Measurements from ENCODE around the gene ITPRID1.
"Not testable (repeated sequence)": the region's sequence is repeated elsewhere in the genome, so short reads cannot be mapped to it uniquely, and the experiment has no call there.

Gene ITPRID1

DNA sequence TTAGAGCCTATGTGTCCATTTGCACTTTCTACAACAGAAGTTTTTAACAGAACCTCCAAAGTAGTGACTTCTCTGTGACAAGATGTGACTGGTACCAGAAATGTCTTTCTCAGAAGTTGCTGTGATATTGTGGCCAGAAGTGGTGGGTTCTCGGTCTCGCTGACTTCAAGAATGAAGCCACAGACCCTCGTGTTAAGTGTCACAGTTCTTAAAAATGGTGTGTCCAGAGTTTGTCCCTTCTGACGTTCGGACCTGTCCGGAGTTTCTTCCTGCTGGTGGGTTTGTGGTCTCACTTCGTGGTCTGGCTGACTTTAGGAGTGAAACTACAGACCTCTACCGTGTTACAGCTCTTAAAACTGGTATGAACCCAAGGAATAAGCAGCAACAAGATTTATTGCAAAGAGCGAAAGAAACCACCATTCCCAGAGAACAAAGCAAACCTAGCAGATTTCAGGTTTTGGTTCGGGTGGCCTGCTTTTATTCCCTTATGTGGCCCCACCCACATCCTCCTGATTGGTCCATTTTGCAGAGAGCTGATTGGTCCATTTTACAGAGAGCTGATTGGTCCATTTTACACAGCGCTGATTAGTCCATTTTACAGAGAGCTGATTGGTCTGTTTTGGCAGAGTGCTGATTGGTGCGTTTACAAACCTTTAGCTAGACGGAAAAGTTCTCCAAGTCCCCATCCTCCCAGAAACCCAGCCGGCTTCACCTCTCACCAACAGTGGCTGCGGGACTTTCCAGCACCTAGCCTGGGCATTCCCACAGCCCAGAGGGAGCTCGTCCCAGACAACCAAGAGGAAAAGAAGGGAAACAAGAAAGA lies 3.0 kb downstream of the ITPRID1 start:
- DNase-seq (ENCODE audit: low read depth) = no peak

DNA sequence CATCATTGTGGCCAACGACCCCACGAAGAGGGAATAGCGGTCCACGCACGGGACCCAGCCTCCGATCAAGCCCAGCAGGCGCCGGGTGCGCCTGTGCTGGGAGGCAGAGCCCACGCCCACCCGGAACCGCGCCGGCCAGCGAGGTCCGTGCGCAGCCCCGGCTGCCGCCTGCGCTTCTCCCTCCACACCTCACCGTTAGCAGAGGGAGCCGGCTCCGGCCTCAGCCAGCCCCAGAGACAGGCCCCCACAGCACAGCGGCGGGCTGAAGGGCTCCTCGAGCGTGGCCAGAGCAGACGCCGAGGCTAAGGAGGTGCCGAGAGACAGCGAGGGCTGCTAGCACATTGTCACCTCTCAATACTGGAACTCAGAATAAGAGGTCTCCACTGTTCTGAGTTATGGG lies 3.6 kb downstream of the ITPRID1 start:
- no peak for DNase-seq (ENCODE audit: low read depth)

DNA sequence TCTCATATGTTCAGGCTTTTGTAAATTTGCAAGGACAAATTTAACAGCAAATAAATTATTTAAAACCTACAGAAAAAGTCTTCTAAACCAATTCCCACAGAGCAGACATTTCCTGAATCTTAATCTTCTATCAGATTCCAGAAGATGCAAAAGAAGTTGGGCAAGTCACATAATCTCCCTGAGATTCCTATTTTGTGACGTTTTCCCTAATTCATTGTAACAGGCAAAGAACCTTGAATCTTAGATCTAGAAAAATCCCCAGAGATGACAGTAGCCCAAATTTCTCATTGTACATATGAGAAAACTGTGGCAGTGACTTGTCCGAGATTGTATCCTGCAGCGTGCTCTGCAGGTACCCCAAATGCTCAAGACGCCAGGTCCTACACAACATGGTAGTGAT lies 4.9 kb downstream of the ITPRID1 start:
- DNase-seq (ENCODE audit: low read depth) = no peak

DNA sequence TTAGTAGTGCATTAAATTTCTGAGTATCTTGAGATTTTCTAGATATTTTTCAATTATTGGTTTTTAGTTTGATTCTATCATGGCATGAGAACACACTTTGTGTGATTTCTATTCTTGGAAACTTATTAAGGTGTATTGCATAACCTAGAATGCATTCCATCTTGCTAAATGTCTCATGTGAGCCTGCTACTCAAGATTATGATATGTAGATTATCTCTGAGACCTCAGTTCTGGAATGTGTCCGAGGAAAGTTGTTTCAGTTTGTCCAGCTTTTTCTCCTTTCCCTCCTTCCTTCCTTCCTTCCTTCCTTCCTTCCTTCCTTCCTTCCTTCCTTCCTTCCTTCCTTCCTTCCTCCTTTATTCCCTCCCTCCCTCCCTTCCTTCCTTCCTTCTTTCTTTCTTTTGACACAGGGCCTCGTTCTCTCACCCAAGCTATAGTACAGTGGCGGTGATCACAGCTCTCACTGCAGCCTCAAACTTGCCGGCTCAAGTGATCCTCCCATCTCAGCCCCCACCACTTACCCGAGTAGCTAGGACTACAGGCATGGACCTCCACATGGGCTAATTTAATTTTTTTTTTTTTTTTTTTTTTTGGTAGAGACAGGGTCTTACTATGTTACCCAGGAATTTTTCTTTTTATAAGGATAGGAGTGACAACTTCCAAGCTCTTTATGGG lies 7.6 kb downstream of the ITPRID1 start:
- no peak for DNase-seq (ENCODE audit: low read depth)

DNA sequence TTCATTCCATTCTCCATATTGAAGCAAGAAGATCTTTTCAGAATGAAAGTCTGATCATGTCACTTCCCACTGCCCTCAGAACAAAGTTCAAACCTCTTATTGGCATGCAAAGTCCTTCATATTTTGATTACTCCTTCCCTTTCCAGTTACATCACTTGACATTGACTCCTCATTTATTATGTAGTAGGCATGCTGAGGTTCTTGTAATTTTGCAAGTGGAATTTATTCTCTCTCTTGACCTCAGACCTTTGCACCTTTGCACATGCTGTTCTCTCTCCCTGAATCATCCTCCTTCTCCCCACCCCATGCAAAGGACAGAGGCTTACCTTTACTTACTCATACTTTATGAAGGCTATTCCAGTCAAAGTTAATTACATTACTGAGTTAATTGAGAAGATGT lies 13.0 kb downstream of the ITPRID1 start:
- no peak for DNase-seq (ENCODE audit: low read depth)

DNA sequence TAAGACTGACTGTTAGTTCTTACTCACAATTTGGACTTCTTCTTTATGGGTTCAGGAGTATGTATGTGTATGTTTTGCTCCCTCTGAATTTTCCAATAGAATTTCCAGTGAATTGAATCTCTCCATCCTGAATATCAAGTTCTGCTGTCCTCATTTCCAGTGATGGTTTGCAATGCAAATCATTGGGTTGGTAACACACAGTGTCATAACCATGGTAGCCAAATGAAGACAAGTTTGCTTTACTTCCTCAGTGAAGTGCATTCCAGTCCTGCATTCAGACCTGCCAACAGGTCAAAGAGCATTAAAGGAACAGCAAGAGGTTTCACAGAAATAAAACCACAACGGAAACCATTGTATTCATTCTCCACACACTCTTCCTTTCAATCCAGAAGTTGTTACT lies 15.2 kb downstream of the ITPRID1 start:
- DNase-seq (ENCODE audit: low read depth) = no peak

DNA sequence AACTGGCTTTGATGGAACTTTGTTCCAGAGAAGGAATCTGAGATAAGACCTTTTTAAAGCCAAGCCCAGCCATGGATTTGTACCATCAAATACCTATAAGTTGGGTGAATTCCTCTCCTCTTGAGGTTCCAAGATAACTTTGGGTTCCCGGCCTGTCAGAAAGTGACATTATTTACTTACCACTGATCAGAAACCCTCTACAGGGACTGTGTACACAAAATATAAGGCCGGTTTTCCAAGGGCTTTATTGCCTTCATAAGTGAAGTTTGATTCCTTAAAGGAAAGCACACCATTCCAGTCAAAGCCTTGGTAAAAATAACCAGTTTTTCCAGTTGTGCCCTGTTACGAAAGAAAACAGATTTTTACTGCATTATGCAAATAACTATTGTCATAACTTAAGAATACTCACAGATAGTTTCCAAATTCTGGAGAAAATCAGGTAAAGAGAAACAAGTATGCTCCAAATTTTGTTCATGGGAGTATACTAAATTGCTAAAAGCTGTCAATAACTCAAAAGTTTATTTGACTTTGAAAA lies 26.8 kb downstream of the ITPRID1 start:
- DNase-seq (ENCODE audit: low read depth) = not testable (repeated sequence)

DNA sequence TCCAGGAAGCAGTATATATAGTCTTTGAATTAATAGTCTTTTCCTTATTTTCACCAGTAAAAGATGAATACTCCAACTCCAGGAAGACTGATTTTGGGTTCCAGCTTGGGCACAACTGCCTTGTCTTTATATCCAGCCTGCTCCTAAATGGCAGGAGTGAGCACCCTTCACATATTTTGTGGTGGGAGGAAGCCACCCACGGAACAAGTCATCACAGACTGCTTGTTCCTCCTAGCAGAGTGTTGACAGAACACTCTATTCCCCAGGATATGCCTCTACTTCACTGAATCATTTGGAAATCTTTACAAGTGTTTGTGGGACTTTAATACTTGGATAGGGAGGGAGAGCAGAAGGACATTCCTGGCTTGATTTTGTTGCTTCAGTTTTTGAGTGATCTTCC lies 31.7 kb downstream of the ITPRID1 start:
- DNase-seq (ENCODE audit: low read depth) = no peak

DNA sequence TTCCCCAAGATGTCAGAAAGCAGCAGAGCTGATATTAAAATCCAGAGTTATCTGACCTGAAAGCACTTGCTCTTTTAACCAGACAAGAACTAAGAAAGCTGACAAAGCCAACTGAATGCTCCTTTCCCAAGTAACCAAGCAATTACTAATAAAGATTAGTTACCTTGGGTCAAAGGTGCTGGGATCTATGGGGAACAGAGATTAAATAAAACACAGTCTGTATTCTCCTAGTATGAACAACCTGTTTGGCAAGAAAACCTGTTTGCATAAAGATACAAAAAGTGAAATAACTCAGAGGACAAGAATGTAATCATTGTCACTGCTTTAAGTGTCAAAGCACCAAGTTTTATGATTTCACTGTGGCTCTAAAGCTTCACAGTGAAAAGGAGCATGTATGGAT lies 35.7 kb downstream of the ITPRID1 start:
- DNase-seq (ENCODE audit: low read depth) = no peak

DNA sequence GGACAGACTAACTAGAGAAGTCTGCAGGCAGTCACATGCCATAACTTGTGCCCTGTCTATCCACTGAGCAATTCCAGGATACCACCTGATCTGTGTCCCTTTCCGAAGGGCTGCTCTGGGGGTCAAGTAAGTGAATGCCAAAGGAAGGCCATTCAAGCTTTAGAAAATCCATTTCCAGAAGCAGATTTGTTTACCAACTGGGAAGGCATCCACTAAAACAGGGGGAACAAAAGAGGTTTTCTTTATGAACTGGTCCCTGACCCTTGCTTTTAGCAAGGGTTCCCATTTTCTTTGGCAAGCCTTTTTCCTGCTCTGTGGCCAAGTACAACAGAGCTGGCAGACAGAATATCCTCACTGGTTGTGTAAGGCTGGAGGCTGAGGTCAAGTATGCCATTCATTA lies 36.5 kb downstream of the ITPRID1 start:
- DNase-seq (ENCODE audit: low read depth) = no peak

DNA sequence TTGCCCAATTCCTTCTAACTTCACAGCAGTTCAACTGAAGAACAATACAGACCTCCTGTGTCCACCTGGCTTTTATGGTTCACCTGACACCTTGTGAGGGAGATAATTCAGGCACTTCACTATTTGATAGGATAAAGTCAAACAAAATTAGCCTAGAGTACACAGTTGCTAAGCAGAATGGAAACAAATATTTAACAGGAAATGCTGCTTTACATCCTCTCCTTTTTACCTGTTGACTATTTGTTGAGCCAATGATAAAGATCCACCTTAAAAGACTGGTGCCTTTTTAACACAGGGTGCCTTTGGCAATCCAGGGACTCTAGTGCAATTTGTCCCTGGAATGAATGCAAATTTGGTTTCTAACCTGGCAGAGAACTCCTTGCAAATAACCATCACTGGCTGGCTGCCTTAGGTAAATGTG lies 39.8 kb downstream of the ITPRID1 start:
- no peak for DNase-seq (ENCODE audit: low read depth)

DNA sequence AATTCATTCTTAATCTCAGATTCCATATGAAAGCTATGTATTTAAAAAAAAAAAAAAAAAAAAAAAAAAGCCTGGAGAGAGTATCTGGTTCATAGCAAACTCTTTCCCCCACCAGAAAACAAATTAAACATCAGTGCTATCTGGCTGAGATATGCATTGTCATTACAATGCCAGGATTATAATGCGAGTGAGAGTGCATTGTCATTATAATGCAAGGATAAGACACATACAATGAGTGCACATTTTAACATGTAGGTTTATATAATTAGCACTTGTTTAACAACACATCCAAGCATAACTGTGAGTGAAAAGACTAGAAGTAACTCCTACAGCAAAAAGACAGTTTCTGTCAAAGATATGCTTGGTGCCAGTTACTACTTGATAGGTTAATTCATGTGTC lies 48.1 kb downstream of the ITPRID1 start:
- DNase-seq (ENCODE audit: low read depth) = no peak

DNA sequence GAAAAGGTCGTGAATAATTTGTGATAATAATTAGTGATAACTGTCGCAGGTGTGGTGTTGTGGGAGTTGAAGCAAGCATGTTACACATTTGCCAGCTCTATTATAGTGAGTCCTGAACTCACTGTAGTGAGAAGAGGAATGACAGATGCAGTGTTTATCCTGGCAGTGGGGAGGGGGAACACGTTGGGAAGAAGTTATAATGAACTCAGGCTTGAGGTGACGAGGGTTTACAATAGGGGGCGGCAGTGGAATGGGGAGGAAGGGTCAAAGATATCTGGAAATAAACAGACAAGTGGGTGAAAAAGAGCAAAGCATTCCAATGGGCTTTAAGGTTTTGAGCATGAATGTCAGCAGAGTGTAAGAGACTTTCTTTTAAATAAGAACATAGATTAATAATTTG lies 49.6 kb downstream of the ITPRID1 start:
- no peak for DNase-seq (ENCODE audit: low read depth)

DNA sequence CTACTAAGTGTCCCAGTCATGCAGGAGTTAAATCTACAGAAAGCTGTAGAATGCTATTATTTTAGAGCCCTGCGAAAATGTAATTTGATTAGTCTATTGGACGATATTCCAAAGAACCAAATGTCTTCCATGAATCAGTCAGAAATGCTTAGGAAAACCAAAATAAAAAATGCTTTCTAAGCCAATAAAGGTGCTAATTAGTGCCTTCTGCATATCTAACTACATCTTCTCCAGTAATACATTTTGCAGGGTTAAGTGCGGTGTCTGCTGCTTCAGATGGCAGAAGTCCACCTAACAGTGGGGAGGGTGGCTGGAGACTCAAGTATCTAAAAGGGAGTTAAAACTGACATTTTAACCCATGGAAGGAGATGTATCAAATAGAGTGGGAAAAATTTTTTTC lies 50.1 kb downstream of the ITPRID1 start:
- DNase-seq (ENCODE audit: low read depth) = no peak

DNA sequence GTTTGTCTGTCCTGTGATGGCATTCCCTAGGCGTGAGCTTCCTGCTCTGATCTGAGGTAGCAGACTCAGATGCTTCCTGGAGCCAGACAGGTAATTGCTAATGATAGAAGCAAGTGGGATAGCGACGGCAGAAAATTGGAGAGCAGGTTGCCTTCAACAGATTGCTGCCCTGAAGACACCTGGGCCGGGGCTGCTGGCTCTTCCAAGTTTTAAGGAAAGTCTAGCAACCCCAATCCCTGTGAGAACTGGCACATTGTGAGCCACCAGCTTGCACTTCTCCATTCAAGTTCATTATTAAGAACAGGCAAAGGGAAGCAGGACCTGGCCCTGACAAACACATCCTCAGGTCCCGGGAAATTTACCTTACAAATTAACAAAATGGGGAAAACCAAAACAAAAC lies 50.8 kb downstream of the ITPRID1 start:
- no peak for DNase-seq (ENCODE audit: low read depth)

DNA sequence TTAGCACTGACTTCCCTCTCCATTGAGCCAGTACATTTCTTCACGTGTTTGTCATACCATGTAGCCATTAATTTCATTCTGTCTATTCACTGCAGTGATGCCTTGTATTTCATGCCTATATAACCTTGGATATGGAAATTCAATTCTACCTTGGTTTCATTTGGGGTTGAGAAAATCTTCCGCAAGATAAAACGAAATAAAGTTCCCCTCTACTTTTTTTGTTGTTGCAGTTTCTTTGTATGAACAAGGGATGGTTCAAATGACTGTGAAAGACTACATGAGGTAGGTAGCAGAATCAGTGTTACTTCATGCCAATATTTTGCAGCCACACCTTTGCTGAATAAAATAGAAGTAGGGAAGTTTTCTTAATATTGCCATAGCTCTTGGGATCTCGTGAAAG lies 55.6 kb downstream of the ITPRID1 start:
- no peak for DNase-seq (ENCODE audit: low read depth)

DNA sequence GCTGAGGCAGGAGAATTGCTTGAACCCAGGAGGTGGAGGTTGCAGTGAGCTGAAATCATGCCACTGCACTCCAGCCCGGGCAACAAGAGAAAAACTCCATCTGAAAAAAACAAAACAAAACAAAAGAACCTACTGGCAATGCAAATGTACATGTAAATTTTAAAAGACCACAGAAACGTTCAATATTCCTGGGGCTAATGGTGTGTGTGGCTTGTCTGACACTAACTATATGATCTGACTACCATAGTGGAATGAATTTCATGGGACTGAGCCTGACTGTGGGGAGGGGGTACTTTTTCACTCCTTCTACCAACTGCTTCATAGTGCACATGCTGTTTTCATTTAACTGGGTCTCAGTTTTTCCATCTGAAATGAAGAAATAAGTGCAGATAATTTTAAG lies 69.6 kb downstream of the ITPRID1 start:
- DNase-seq (ENCODE audit: low read depth) = no peak

DNA sequence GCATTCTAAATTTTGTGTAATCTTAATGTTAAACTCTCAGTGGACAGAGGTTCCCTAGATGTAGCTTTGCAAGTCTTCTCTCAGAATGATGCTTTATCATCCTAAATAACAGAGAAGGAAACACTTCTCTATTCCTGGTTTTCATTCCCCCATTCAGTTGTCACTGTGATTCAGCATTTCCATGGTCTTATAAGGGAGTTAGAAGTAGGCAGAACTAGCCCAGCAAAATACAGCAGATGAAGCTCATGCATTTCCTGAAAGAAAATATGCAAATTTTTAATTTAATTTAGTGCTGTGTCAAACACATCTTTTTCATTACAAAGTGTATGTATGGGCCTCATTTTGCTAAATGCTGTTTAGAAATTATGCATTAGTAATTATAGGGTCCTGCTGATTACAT lies 70.1 kb downstream of the ITPRID1 start:
- DNase-seq (ENCODE audit: low read depth) = no peak

DNA sequence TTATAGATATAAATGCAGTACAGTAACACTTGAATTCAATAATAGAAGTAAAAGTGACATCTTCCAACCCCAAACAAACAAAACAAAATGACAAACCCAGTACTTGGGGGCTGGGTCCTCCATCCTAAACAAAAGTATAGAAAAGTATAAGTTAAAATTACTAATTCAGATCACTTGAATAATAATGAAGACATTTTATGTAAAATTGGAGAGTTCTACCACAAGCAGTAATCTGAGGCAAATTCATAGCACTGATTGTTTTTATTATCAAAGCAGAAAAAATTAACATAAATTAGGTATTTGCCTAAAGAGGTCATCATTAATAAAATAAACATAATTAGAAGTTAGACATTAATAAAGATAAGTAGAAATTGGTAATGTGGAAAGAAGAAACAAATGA lies 81.5 kb downstream of the ITPRID1 start:
- DNase-seq (ENCODE audit: low read depth) = no peak

DNA sequence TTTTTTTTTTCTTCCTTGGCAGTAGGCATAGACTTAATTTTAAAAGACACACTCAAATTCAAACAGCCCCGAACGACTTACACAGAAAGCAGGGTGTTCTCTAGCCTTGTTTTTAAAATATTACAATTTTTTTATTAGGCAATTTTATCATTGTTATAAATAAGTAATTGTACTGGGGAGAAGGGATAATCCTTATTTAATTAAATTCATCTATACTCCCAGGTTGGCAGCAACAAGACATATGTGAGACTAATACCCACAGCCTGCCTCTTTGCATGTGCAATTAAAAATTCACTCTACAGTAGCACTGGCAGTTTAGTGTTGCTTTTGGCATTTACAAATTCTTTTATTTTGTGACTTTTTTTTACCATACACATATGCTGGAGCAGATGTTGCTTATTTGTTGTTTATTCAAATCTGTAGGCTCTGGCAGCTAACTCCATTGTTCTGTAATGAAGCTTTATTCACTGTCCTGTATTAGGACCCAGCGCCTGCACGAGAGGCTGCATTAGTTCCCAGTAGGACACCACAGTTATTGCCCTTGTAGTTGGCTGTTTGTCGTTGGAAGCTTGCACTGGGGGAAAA lies 88.2 kb downstream of the ITPRID1 start:
- no peak for DNase-seq (ENCODE audit: low read depth)

DNA sequence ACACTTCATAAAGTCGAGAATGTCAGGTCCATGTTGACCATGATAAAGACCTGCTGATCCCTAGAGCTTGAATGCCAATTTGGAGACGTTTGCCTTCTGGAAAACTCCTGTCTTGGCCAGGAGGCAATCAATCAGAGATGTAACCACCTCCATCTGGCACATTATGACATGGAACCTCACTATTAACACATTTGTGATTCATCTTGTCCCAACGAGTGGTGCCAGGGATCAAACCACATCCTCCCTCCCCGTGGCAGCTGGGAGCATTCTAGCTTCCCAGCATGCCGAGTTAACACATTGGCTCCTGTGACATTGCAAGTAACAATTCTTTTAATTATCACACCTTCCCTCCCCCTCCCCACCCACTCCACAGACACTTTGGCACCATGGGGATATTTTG lies 89.2 kb downstream of the ITPRID1 start:
- DNase-seq (ENCODE audit: low read depth) = no peak

DNA sequence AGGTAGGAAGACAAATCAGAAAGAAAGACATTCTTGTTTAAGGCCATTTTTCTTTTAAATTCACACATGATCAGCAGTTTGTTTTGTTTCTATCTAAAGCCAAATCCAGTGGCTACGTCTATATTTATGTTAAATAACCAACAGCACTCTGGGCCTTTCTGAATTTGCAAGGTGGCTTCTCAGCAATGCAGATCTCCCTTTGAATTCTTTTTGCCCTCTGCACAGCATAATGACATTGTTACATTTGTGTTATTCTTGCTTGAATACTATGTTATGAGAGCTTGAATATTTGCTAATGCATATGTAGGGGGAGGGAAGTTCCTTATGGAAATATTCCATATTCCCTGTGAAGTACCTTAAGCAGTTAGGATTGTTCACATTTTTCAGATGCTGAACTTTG lies 99.7 kb downstream of the ITPRID1 start:
- DNase-seq (ENCODE audit: low read depth) = no peak

DNA sequence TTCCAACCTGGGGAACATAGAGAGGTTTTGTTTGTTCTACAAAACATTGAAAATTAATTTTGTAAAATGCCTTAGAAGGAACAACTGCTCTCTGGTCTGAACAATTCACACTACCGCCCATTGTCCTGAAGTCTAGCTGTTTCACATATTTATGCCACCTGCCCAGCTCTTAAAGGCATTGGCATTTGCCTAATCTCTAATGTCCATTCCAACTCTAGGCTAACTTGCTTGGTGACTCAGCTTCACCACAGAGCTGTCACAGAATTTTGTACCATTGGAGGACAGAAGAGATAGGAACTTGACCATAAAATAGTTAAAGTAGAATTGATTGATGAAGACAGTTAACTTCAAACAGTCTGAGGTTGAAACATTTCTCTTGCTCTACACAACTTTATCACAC lies 119.6 kb downstream of the ITPRID1 start:
- no peak for DNase-seq (ENCODE audit: low read depth)

All from fibroblast of the conjunctiva (primary cell).